ENCODE data around the gene USP32. TPM values are rescaled to one million over a fixed set of nuclear protein-coding genes. Genes with fewer than 3 reads are reported as not detected.
A peak's percentile ranks its signal among the peaks of the same experiment; 100 is the strongest.
"Not testable (repeated sequence)": the region's sequence is repeated elsewhere in the genome, so short reads cannot be mapped to it uniquely, and the experiment has no call there.

USP32 gene
- total RNA-seq, 1 experiment from 2014 or later: 32.3 TPM

DNA sequence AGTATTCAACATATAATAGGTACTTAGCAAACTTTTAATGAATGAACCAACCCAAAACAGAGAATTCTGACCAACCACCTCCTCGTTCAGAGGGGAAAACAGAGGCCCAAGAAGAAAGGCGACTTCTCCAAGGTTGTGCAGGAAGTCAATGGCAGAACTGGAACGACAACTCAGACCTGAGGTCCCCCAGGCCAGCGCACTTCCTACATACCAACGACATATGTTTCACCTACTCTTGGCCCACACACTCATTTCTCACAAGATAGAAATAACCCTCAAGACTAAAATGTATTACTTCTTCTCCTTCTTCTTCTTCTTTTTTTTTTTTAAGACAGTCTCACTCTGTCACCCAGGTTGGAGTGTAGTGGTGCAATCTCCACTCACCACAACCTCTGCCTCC, 44.7 kb upstream of the USP32 start:
- Histone ChIP-seq H3K36me3 (ENCODE audit: low read depth) (no peaks in the 10 kb centered on the region), H3F3A (ENCODE audit: insufficient read depth, low read depth) (no peaks in the 10 kb centered on the region), H2AFZ (no peak overlapping the region), H3K9me3 (ENCODE audit: insufficient read depth, low read depth) (no peaks in the 10 kb centered on the region), H3K4me2 (no peak overlapping the region), H3K9me2 (ENCODE audit: insufficient read depth) (no peaks in the 10 kb centered on the region), H3K27me3 (ENCODE audit: insufficient read depth, low read depth) (no peaks in the 10 kb centered on the region), H3K4me3 (no peak overlapping the region), H4K20me1 (ENCODE audit: insufficient read depth) (no peaks in the 10 kb centered on the region), H3K4me1 (replicated peaks; ENCODE audit: insufficient read depth) (no peaks in the 10 kb centered on the region), H3K79me2 (ENCODE audit: low read depth) (no peaks in the 10 kb centered on the region), H3K27ac (no peak overlapping the region)
- POLR2A ChIA-PET (ENCODE audit: unreplicated experiment): no interaction called here
- intact Hi-C loops (cut with micrococcal nuclease; ENCODE audit: unreplicated experiment): loop anchor here (1.0 to 10.0 kb wide), 3 partner anchors 202 to 293 kb away; no protein-coding TSS in a partner anchor
- CTCF ChIA-PET: no interaction called here
- no peak for DNase-seq
- no TSS peak for BruUV-seq (replicated peaks)
- no peak for TF ChIP-seq CTCF (conservative IDR thresholded peaks at IDR 0.05)
- no peak for TF ChIP-seq EZH2 (IDR thresholded peaks at IDR 0.05; ENCODE audit: low read depth)

GRCh38 chr17:60435244-60436167, 43.6 kb upstream of the USP32 start:
- Histone ChIP-seq H3K4me1 (replicated peaks; ENCODE audit: insufficient read depth) (no peaks in the 10 kb centered on the region), H2AFZ (no peak overlapping the region), H3K27ac (no peak overlapping the region), H4K20me1 (ENCODE audit: insufficient read depth) (no peaks in the 10 kb centered on the region), H3K4me3 (no peak overlapping the region), H3K79me2 (ENCODE audit: low read depth) (no peaks in the 10 kb centered on the region), H3K27me3 (ENCODE audit: insufficient read depth, low read depth) (no peaks in the 10 kb centered on the region), H3K36me3 (ENCODE audit: low read depth) (no peaks in the 10 kb centered on the region), H3K9me2 (ENCODE audit: insufficient read depth) (no peaks in the 10 kb centered on the region), H3K4me2 (no peak overlapping the region), H3K9me3 (ENCODE audit: insufficient read depth, low read depth) (no peaks in the 10 kb centered on the region), H3F3A (ENCODE audit: insufficient read depth, low read depth) (no peaks in the 10 kb centered on the region)
- intact Hi-C loops (cut with micrococcal nuclease; ENCODE audit: unreplicated experiment): loop anchor here (1.0 to 10.0 kb wide), 3 partner anchors 203 to 292 kb away; no protein-coding TSS in a partner anchor
- ChIA-PET CTCF (interaction anchor here (0.6 kb wide), 1 partner anchor 203 kb away, joined by 3 read pairs; no protein-coding TSS in a partner anchor), POLR2A (ENCODE audit: unreplicated experiment) (no interaction called here)
- no peak for TF ChIP-seq EZH2 (IDR thresholded peaks at IDR 0.05; ENCODE audit: low read depth)
- TF ChIP-seq CTCF (conservative IDR thresholded peaks at IDR 0.05): peak; percentile 98
- DNase-seq: peak; percentile 55 to 72
- no TSS peak for BruUV-seq (replicated peaks)

- H3K4me2 ChIP-seq; H3K9me3 ChIP-seq (ENCODE audit: insufficient read depth, low read depth); DNase-seq; H4K20me1 ChIP-seq (ENCODE audit: insufficient read depth); H3F3A ChIP-seq (ENCODE audit: insufficient read depth, low read depth); H3K27ac ChIP-seq; H3K4me3 ChIP-seq; H3K4me1 ChIP-seq (replicated peaks; ENCODE audit: insufficient read depth); H3K36me3 ChIP-seq (ENCODE audit: low read depth); BruUV-seq (replicated peaks); POLR2A ChIA-PET (ENCODE audit: unreplicated experiment); H3K9me2 ChIP-seq (ENCODE audit: insufficient read depth); H2AFZ ChIP-seq; H3K79me2 ChIP-seq (ENCODE audit: low read depth); H3K27me3 ChIP-seq (ENCODE audit: insufficient read depth, low read depth): not testable (repeated sequence)
- CTCF ChIA-PET: interaction anchor here (0.6 kb wide), 1 partner anchor 189 kb away, joined by 7 read pairs; no protein-coding TSS in a partner anchor
- intact Hi-C loops (cut with micrococcal nuclease; ENCODE audit: unreplicated experiment): loop anchor here (10.0 kb wide), 1 partner anchor 209 kb away; no protein-coding TSS in a partner anchor
Observed at GRCh38 chr17:60433021-60433997, 41.4 kb upstream of the USP32 start.

DNA sequence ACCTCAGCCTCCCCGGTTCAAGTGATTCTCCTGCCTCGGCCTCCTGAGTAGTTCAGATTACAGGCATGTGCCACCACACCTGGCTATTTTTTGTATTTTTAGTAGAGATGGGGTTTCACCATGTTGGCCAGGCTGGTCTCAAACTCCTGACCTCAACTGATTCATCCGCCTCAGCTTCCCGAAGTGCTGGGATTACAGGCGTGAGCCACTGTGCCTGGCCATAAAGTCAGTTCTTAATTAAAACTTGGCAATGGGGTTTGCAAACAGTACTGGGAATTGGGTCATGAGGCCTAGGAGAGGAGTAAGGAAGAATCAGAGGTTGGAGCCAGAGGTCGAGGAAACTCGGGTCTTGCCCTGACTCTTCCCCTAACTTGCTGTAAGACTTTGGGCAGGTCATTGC, 38.6 kb upstream of the USP32 start:
- intact Hi-C loops (cut with micrococcal nuclease; ENCODE audit: unreplicated experiment): loop anchor here (10.0 kb wide), 1 partner anchor 206 kb away; no protein-coding TSS in a partner anchor
- H2AFZ ChIP-seq; H3F3A ChIP-seq (ENCODE audit: insufficient read depth, low read depth); CTCF ChIA-PET; H3K36me3 ChIP-seq (ENCODE audit: low read depth); H4K20me1 ChIP-seq (ENCODE audit: insufficient read depth); H3K9me2 ChIP-seq (ENCODE audit: insufficient read depth); POLR2A ChIA-PET (ENCODE audit: unreplicated experiment); H3K27me3 ChIP-seq (ENCODE audit: insufficient read depth, low read depth); H3K4me3 ChIP-seq; DNase-seq; H3K4me1 ChIP-seq (replicated peaks; ENCODE audit: insufficient read depth); BruUV-seq (replicated peaks); H3K79me2 ChIP-seq (ENCODE audit: low read depth); H3K9me3 ChIP-seq (ENCODE audit: insufficient read depth, low read depth); H3K4me2 ChIP-seq; H3K27ac ChIP-seq: not testable (repeated sequence)

- ChIA-PET CTCF (interaction anchor here (0.6 kb wide), 1 partner anchor 55 kb away, joined by 9 read pairs; no protein-coding TSS in a partner anchor), POLR2A (ENCODE audit: unreplicated experiment) (interaction anchor here (0.6 kb wide), 3 partner anchors 51 to 195 kb away, joined by 3 to 6 read pairs (median 3); no protein-coding TSS in a partner anchor)
- H3K4me3 ChIP-seq; DNase-seq; intact Hi-C loops (cut with micrococcal nuclease; ENCODE audit: unreplicated experiment); H3K4me2 ChIP-seq; H3K4me1 ChIP-seq (replicated peaks; ENCODE audit: insufficient read depth); H2AFZ ChIP-seq; H3K9me3 ChIP-seq (ENCODE audit: insufficient read depth, low read depth); H3K79me2 ChIP-seq (ENCODE audit: low read depth); H3K27me3 ChIP-seq (ENCODE audit: insufficient read depth, low read depth); H3F3A ChIP-seq (ENCODE audit: insufficient read depth, low read depth); H3K27ac ChIP-seq; H4K20me1 ChIP-seq (ENCODE audit: insufficient read depth); BruUV-seq (replicated peaks); H3K36me3 ChIP-seq (ENCODE audit: low read depth); H3K9me2 ChIP-seq (ENCODE audit: insufficient read depth): not testable (repeated sequence)
Observed at GRCh38 chr17:60428491-60428890, 36.6 kb upstream of the USP32 start.
